ENCODE results near the gene NT5DC3.

Gene NT5DC3

GRCh38 chr12:103808239-103808880, 32.7 kb downstream of the NT5DC3 start:
- in situ Hi-C loops (cut with HindIII; ENCODE audit: low pct_unique_long_range_greater_than_20kb, low sequenced_read_pairs): no loop called here
- DNase-seq (ENCODE audit: low read depth in 1 of 2, low spot score in 1 of 2): no peak
- TF ChIP-seq JUND (IDR thresholded peaks at IDR 0.05; ENCODE audit: low read depth): no peak

GRCh38 chr12:103807561-103808238, 33.3 kb downstream of the NT5DC3 start:
- in situ Hi-C loops (cut with HindIII; ENCODE audit: low pct_unique_long_range_greater_than_20kb, low sequenced_read_pairs): no loop called here
- no peak for DNase-seq (ENCODE audit: low read depth in 1 of 2, low spot score in 1 of 2)
- no peak for TF ChIP-seq JUND (IDR thresholded peaks at IDR 0.05; ENCODE audit: low read depth)

GRCh38 chr12:103806803-103807202, 34.2 kb downstream of the NT5DC3 start:
- in situ Hi-C loops (cut with HindIII; ENCODE audit: low pct_unique_long_range_greater_than_20kb, low sequenced_read_pairs): no loop called here
- TF ChIP-seq JUND (IDR thresholded peaks at IDR 0.05; ENCODE audit: low read depth): no peak
- DNase-seq (ENCODE audit: low read depth in 1 of 2, low spot score in 1 of 2): no peak

DNA sequence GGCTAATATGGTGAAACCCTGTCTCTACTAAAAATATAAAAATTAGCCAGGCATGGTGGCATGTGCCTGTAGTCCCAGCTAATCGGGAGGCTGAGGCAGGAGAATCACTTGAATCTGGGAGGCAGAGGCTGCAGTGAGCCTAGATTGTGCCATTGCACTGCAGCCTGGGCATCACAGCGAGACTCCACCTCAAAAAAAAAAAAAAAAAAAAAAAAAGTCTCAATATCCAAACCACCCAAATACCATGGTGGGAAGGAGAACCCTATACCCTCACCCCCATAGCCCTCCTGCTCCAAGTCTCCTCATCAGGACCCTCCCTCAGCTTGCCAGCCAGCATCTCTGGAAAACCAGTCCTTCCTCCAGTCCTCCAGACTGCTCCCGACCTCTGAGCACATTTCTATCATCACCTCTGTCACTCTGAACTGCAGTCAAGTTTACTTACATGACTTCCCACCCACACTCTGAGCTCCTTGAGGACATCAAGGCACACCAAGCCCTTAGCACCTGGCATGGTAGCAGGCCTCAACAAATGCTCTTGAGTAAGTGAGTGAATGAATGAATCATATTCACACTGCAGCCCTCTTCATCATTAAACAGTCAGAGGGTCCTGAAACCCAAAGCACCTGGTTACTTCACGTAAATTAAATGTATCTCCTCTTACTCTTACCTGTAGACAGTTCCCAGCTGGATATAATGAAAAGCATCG, 35.2 kb downstream of the NT5DC3 start:
- TF ChIP-seq JUND (IDR thresholded peaks at IDR 0.05; ENCODE audit: low read depth): no peak
- no peak for DNase-seq (ENCODE audit: low read depth in 1 of 2, low spot score in 1 of 2)
- in situ Hi-C loops (cut with HindIII; ENCODE audit: low pct_unique_long_range_greater_than_20kb, low sequenced_read_pairs): no loop called here

- DNase-seq (ENCODE audit: low read depth in 1 of 2, low spot score in 1 of 2): no peak
- TF ChIP-seq JUND (IDR thresholded peaks at IDR 0.05; ENCODE audit: low read depth): no peak
- in situ Hi-C loops (cut with HindIII; ENCODE audit: low pct_unique_long_range_greater_than_20kb, low sequenced_read_pairs): no loop called here
These were observed 37.2 kb downstream of the NT5DC3 start for GRCh38 chr12:103803847-103804246.

DNA sequence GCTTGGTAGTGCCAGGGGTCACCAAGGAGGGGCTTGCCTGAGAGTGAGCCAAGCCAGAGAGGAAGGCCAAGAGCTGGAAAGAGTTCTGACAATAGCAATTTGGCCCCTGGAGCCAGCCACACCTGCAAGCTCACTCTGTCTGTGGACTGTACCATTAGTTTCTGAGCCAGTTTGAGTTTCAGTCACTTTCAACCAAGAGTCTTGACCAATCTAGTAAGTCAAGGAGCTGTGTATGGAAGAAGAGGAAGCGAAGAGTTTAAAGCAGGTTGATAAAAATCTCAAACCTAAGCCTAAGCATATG, 38.5 kb downstream of the NT5DC3 start:
- TF ChIP-seq JUND (IDR thresholded peaks at IDR 0.05; ENCODE audit: low read depth): no peak
- no peak for DNase-seq (ENCODE audit: low read depth in 1 of 2, low spot score in 1 of 2)
- in situ Hi-C loops (cut with HindIII; ENCODE audit: low pct_unique_long_range_greater_than_20kb, low sequenced_read_pairs): no loop called here

- in situ Hi-C loops (cut with HindIII; ENCODE audit: low pct_unique_long_range_greater_than_20kb, low sequenced_read_pairs): no loop called here
- no peak for DNase-seq (ENCODE audit: low read depth in 1 of 2, low spot score in 1 of 2)
- TF ChIP-seq JUND (IDR thresholded peaks at IDR 0.05; ENCODE audit: low read depth): no peak
These were observed 39.1 kb downstream of the NT5DC3 start for GRCh38 chr12:103801709-103802585.

DNA sequence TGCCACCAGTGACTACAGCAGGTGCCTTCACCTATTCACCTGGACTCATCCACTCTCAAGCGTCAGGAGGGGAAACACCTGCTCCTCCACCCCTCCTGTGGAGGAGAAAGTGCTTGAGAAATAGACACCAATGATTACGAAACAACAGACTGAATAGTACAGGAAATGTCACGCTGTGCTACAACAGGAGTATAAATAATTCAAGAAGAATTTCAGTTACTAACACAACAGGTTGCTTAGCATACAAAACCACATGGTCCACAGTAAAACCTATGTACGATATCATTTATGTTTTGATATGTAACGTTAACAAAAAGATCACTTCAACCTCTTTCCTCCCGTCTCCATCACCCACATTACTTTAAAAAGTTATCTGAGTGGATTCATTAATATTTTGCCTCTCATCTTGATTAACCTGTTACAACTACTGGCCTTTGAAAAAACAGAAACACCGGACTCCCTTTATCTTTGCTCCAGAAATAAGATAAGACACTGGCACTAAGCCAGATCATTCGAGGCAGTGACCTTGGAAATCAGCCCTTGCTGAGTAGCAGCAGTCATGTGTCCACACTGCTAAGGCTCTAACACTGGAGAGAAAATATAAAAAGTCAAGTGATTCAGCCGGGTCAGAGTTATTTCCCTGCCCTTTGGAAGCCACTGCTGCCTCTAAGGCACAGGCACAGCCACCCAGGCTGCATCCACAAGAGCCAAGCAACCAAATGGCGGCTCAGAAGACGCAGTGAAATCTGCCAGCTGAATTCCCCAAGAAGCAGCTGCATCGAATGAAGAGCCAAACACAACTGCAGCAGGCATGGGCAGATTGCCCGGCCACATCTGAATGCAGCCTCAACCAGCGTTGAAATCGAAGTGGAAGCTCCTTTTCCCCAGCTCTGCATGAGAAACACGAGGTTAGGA, 40.9 kb downstream of the NT5DC3 start:
- in situ Hi-C loops (cut with HindIII; ENCODE audit: low pct_unique_long_range_greater_than_20kb, low sequenced_read_pairs): no loop called here
- peak in 1 of 2 experiments; percentile 72 for DNase-seq (ENCODE audit: low read depth in 1 of 2, low spot score in 1 of 2)
- no peak for TF ChIP-seq JUND (IDR thresholded peaks at IDR 0.05; ENCODE audit: low read depth)

GRCh38 chr12:103799504-103799856, 41.6 kb downstream of the NT5DC3 start:
- in situ Hi-C loops (cut with HindIII; ENCODE audit: low pct_unique_long_range_greater_than_20kb, low sequenced_read_pairs): no loop called here
- TF ChIP-seq JUND (IDR thresholded peaks at IDR 0.05; ENCODE audit: low read depth): no peak

DNA sequence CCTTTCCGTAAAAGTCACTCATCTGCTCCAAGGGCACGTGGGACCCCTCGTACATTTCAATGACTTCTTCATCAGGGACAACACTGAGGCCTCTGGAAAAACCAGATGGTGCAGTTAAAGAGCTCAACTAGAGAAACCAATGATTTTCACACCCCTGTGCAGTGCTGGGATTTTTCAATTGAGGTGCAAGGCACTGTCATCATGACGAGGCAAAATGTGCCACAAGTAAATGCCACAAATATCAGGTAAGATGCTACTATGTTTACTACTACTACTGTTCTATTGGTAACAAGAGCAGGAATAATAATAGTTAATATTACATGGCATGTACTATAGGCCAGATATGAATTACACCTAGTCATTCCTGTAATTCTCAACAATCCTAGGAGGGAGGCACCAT, 42.4 kb downstream of the NT5DC3 start:
- in situ Hi-C loops (cut with HindIII; ENCODE audit: low pct_unique_long_range_greater_than_20kb, low sequenced_read_pairs): no loop called here
- no peak for TF ChIP-seq JUND (IDR thresholded peaks at IDR 0.05; ENCODE audit: low read depth)
- no peak for DNase-seq (ENCODE audit: low read depth in 1 of 2, low spot score in 1 of 2)

More at GRCh38 chr12:103799504-103799856, 41.6 kb downstream of the NT5DC3 start:
- no peak for DNase-seq (ENCODE audit: low read depth in 1 of 2, low spot score in 1 of 2)

- TF ChIP-seq JUND (IDR thresholded peaks at IDR 0.05; ENCODE audit: low read depth): no peak
- in situ Hi-C loops (cut with HindIII; ENCODE audit: low pct_unique_long_range_greater_than_20kb, low sequenced_read_pairs): no loop called here
- DNase-seq (ENCODE audit: low read depth in 1 of 2, low spot score in 1 of 2): no peak
These were observed 46.5 kb downstream of the NT5DC3 start for GRCh38 chr12:103794309-103795213.

All from T47D (cell line).